Heart left ventricle (tissue), 16 donors: ENCODE measurements around the gene RBMXL3. TPM values are rescaled to one million over a fixed set of nuclear protein-coding genes. Genes with fewer than 3 reads are reported as not detected.

Experiments used
- ATAC-seq, 4 donors: fragments of 200-7000 bp; cut with Tn5 transposase; one replicate each; pipeline ENCODE4 v1.9.1; 2020 to 2022; ENCODE audit warnings: moderate library complexity in 4 of 4, mild to moderate bottlenecking in 3 of 4, moderate number of reproducible peaks in 1 of 4
- DNase-seq, 5 donors: peaks; one replicate each; pipeline ENCODE4 v3.0.0-alpha.2; 2020
- H3K27ac ChIP-seq, 12 donors: fragments of 200-600 bp; sonication (generic) in 4 of 12; one replicate each; pipeline versions ENCODE4 v1.5.0 to v1.8.0; 2016 to 2022; ENCODE audit warnings: mild to moderate bottlenecking in 2 of 12
- H3K27me3 ChIP-seq, 9 donors: fragments of 200-600 bp; sonication (generic) in 2 of 9; one replicate each; pipeline versions ENCODE4 v1.5.1 to v1.8.0; 2016 to 2022; ENCODE audit warnings: mild to moderate bottlenecking in 3 of 9
- H3K36me3 ChIP-seq, 9 donors: fragments of 200-600 bp; sonication (generic) in 2 of 9; one replicate each; pipeline versions ENCODE4 v1.5.0 to v1.8.0; 2018 to 2022; ENCODE audit warnings: mild to moderate bottlenecking in 2 of 9
- H3K4me1 ChIP-seq, 12 donors: fragments of 200-600 bp; sonication (generic) in 4 of 12; one replicate each; pipeline versions ENCODE4 v1.5.0 to v1.8.0; 2016 to 2022; ENCODE audit warnings: mild to moderate bottlenecking in 3 of 12
- H3K4me3 ChIP-seq, 12 donors: fragments of 200-600 bp; sonication (generic) in 4 of 12; one replicate each; pipeline versions ENCODE4 v1.5.0 to v1.8.0; 2017 to 2022; ENCODE audit warnings: mild to moderate bottlenecking in 9 of 12, moderate library complexity in 4 of 12
- H3K9me3 ChIP-seq, 12 donors: fragments of 200-600 bp; sonication (generic) in 4 of 12; one replicate each; pipeline versions ENCODE4 v1.5.0 to v1.8.0; 2016 to 2022; ENCODE audit warnings: mild to moderate bottlenecking in 1 of 12
- CTCF ChIP-seq, 12 donors: fragments of 200-600 bp; sonication (generic) in 4 of 12; IDR thresholded peaks; one replicate each; pipeline versions ENCODE4 v1.5.0 to v1.8.0; 2018 to 2022; ENCODE audit warnings: antibody characterized with exemption in 12 of 12, mild to moderate bottlenecking in 5 of 12
- POLR2A ChIP-seq, 2 donors: fragments of 450-650 bp; IDR thresholded peaks; one replicate each; pipeline ENCODE4 v1.6.1; 2017; ENCODE audit warnings: antibody characterized with exemption in 2 of 2, mild to moderate bottlenecking in 2 of 2, moderate library complexity in 2 of 2
- WGBS, 4 donors: extraction: QIAGEN DNeasy Blood & Tissue Kit in 2 of 4; methylation state at CpG; one replicate each; pipeline versions ENCODE4 v1.1.5 to v1.1.7; 2013 to 2018; 5-methylcytosine and 5-hydroxymethylcytosine counted together
- intact Hi-C, 10 donors: fragments of 100-400 bp; cut with DNase I; formaldehyde crosslinking; loops; one replicate each; pipeline versions ENCODE4 v1.11.1 to v1.14.2; 2022
- polyA plus RNA-seq, 2 donors: library from polyadenylated mRNA; stranded (reverse); fragments of 200-250 nt; gene quantifications; one replicate each; pipeline ENCODE4 v1.2.3, GENCODE V29; 2013
- total RNA-seq, 9 donors: library from RNA; depleted of rRNA in 2 of 9; stranded (reverse); fragments of >200 nt in 2 of 9; fragmentation: NEBNext Ultra II Directional in 3 of 9; extraction: Animal tissue kit (Norgen Biotek cat#: 25700) in 3 of 9; gene quantifications; one replicate each; pipeline versions ENCODE4 v1.1.0 to v1.2.4, GENCODE V29; 2016 to 2023
- donor health status: ischemic (EF 13 %, LVEDD 7.1; RV severe dilation, severe dysfunction).
- donor health status: healthy with polysubstance abuse.
- donor health status: DM: no; HTN: yes; CAD: no.
- donor health status: DM: no; HTN: no; CAD: no.
- donor health status: ischemic (EF 25% LVEDD 6.9; RV normal size, moderate dysfunction).
- donor health status: ischemic (EF 25% LVEDD 5.7; RV mildly dilated, moderate dysfunction).
- donor health status: healthy.
- donor health status: DM: yes; HTN: yes; CAD: no.
- donor health status: ischemic (EF 35%, LVEDD 5.7; RV mildly dilated, moderate dysfunction).
- donor health status: nonischemic (EF 11% LVEDD 7.7; RV severe dilation, severe dysfunction).
- donor health status: DM: yes; HTN: yes; CAD: no.
- donor health status: PGD.
- donor health status: ischemic (EF 29% LVEDD 5.4; RV normal size, mild dysfunction).
- donor health status: nonischemic (EF 23%, LVEDD 6.1; RV moderate dilation, normal function).

RBMXL3 gene
- total and polyA plus RNA-seq, 11 donors: not detected

- intact Hi-C loops: no loop called here
- H3K36me3 ChIP-seq: no peaks in the 10 kb centered on the region
- peak in 1 of 4 donors; percentile 34 for ATAC-seq
- TF ChIP-seq POLR2A (IDR thresholded peaks at IDR 0.05) (no peak), CTCF (IDR thresholded peaks at IDR 0.05) (no peak)
- no peaks in the 10 kb centered on the region for H3K4me1 ChIP-seq
- peaks cover 0 to 9% (median 0%) of the 10 kb centered on the region in 12 donors for H3K9me3 ChIP-seq
- no peak overlapping the region for H3K4me3 ChIP-seq
- no peak overlapping the region for H3K27ac ChIP-seq
- peaks cover 0 to 2% (median 0%) of the 10 kb centered on the region in 9 donors for H3K27me3 ChIP-seq
- DNase-seq: no peak
- 94 to 97% (median 97%) methylated on average over 61 to 76 of the region's 76 CpGs for WGBS, 4 donors
These were observed 731 bp downstream of the RBMXL3 start for GRCh38 chrX:115189646-115190635.

GRCh38 chrX:115190636-115191489 is 1.7 kb downstream of the RBMXL3 start:
- H3K36me3 ChIP-seq: no peaks in the 10 kb centered on the region
- DNase-seq: no peak
- peaks cover 0 to 9% (median 0%) of the 10 kb centered on the region in 12 donors for H3K9me3 ChIP-seq
- TF ChIP-seq CTCF (IDR thresholded peaks at IDR 0.05): no peak
- no peak for TF ChIP-seq POLR2A (IDR thresholded peaks at IDR 0.05)
- no peak overlapping the region for H3K27ac ChIP-seq
- WGBS, 4 donors: 91 to 97% (median 96%) methylated on average over 63 to 64 of the region's 64 CpGs
- H3K4me3 ChIP-seq: no peak overlapping the region
- H3K27me3 ChIP-seq: peaks cover 0 to 10% (median 0%) of the 10 kb centered on the region in 9 donors
- no peaks in the 10 kb centered on the region for H3K4me1 ChIP-seq
- intact Hi-C loops: no loop called here
- ATAC-seq: no peak

- Histone ChIP-seq H3K4me1 (no peaks in the 10 kb centered on the region), H3K36me3 (no peaks in the 10 kb centered on the region), H3K9me3 (peaks cover 0 to 9% (median 0%) of the 10 kb centered on the region in 12 donors), H3K27me3 (peaks cover 0 to 18% (median 0%) of the 10 kb centered on the region in 9 donors), H3K27ac (no peak overlapping the region), H3K4me3 (no peak overlapping the region)
- TF ChIP-seq CTCF (IDR thresholded peaks at IDR 0.05) (no peak), POLR2A (IDR thresholded peaks at IDR 0.05) (no peak)
- 90 to 96% (median 96%) methylated on average over 47 to 64 of the region's 64 CpGs for WGBS, 4 donors
- DNase-seq (no peak), ATAC-seq (no peak)
- intact Hi-C loops: no loop called here
These were observed 2.5 kb downstream of the RBMXL3 start for GRCh38 chrX:115191490-115192243.
